SK-N-SH (cell line): ENCODE measurements around the gene NEUROD6. TPM values are rescaled to one million over a fixed set of nuclear protein-coding genes. Genes with fewer than 3 reads are reported as not detected.

ENCODE experiments used
- CTCF ChIA-PET: fragments of 300-600, 350-600 bp; formaldehyde crosslinking; extraction: SDS; loops from one replicate; lab custom pipeline; 2021; lab: Yijun Ruan, JAX
- POLR2A ChIA-PET: fragments of 350-600 bp; sonication (Branson Sonifier 250); formaldehyde crosslinking; extraction: SDS; loops from one replicate; lab custom pipeline; 2020; ENCODE audit warnings: antibody characterized with exemption, inconsistent platforms; lab: Yijun Ruan, JAX
- DNase-seq: peaks from one replicate; pipeline ENCODE4 v3.0.0; 2012
- H2AFZ ChIP-seq: fragments of 200-600 bp; sonication (generic); 2 replicates; pipeline ENCODE4 v1.8.1; 2016; ENCODE audit warnings: antibody characterized with exemption, mild to moderate bottlenecking, low read depth
- H3F3A ChIP-seq: fragments of 200-600 bp; sonication (generic); replicated peaks from 2 replicates; pipeline ENCODE3; 2016; ENCODE audit warnings: antibody characterized with exemption, mild to moderate bottlenecking; ENCODE audit not compliant: insufficient read depth
- H3K27ac ChIP-seq, 2 experiments: fragments of 200-500 bp in 1 of 2; fragments of 200-600 bp in 1 of 2; sonication (Bioruptor generic) in 1 of 2; sonication (generic), shearing (Covaris generic) in 1 of 2; 2 replicates each; pipeline versions ENCODE4 v1.5.1 to v1.6.1; 2014 to 2016; ENCODE audit warnings: low read depth in 2 of 2, inconsistent platforms in 1 of 2, low read length in 1 of 2, mild to moderate bottlenecking in 1 of 2, mixed read lengths in 1 of 2
- H3K27me3 ChIP-seq: fragments of 200-600 bp; sonication (generic), shearing (Covaris generic); 2 replicates; pipeline ENCODE4 v1.6.1; 2016; ENCODE audit warnings: mixed run types; ENCODE audit not compliant: insufficient read depth
- H3K36me3 ChIP-seq, 2 experiments: fragments of 200-500 bp in 1 of 2; fragments of 200-600 bp in 1 of 2; sonication (Bioruptor generic) in 1 of 2; sonication (generic) in 1 of 2; replicated peaks in 1 of 2; 2 replicates each; pipeline versions ENCODE3 to v1.5.1; 2014 to 2016; ENCODE audit warnings: low read length in 1 of 2, mild to moderate bottlenecking in 1 of 2; ENCODE audit not compliant: insufficient read depth in 2 of 2, control insufficient read depth in 1 of 2
- H3K4me1 ChIP-seq, 2 experiments: fragments of 200-500 bp in 1 of 2; fragments of 200-600 bp in 1 of 2; sonication (Bioruptor generic) in 1 of 2; sonication (generic), shearing (Covaris generic) in 1 of 2; 2 replicates each; pipeline versions ENCODE4 v1.5.1 to v1.6.1; 2014 to 2016; ENCODE audit warnings: low read depth in 1 of 2, low read length in 1 of 2, mixed run types in 1 of 2; ENCODE audit not compliant: insufficient read depth in 2 of 2, control insufficient read depth in 1 of 2
- H3K4me2 ChIP-seq: fragments of 200-600 bp; sonication (generic), shearing (Covaris generic); 2 replicates; pipeline ENCODE4 v1.6.1; 2017; ENCODE audit warnings: mixed run types
- H3K4me3 ChIP-seq, 2 experiments: fragments of 200-500 bp in 1 of 2; fragments of 200-600 bp in 1 of 2; sonication (Bioruptor generic) in 1 of 2; sonication (generic), shearing (Covaris generic) in 1 of 2; 2 replicates each; pipeline versions ENCODE4 v1.5.1 to v1.8.1; 2014 to 2016; ENCODE audit warnings: low read depth in 2 of 2, inconsistent platforms in 1 of 2, low read length in 1 of 2, mild to moderate bottlenecking in 1 of 2, mixed read lengths in 1 of 2, moderate library complexity in 1 of 2
- H3K79me2 ChIP-seq: fragments of 200-600 bp; sonication (generic); 2 replicates; pipeline ENCODE4 v1.8.1; 2017; ENCODE audit warnings: mild to moderate bottlenecking; ENCODE audit not compliant: insufficient read depth
- H3K9ac ChIP-seq: fragments of 200-600 bp; sonication (generic); 2 replicates; pipeline ENCODE4 v1.6.1; 2017; ENCODE audit warnings: mixed run types
- H3K9me2 ChIP-seq: fragments of 200-600 bp; sonication (generic); 2 replicates; pipeline ENCODE4 v1.6.1; 2017; ENCODE audit warnings: mixed run types
- H3K9me3 ChIP-seq: fragments of 200-600 bp; sonication (generic); 2 replicates; pipeline ENCODE4 v1.6.1; 2017; ENCODE audit warnings: mixed run types, mild to moderate bottlenecking, moderate library complexity
- H4K20me1 ChIP-seq: fragments of 200-600 bp; sonication (generic); 2 replicates; pipeline ENCODE4 v1.6.1; 2017; ENCODE audit warnings: mild to moderate bottlenecking, mixed run types; ENCODE audit not compliant: insufficient read depth
- CHD2 ChIP-seq: fragments of 150-350 bp; IDR thresholded peaks from 2 replicates; pipeline ENCODE4 v1.6.1; 2018; ENCODE audit warnings: low read length; ENCODE audit not compliant: partially characterized antibody
- ELF1 ChIP-seq: IDR thresholded peaks from 2 replicates; pipeline ENCODE4 v1.4.0; 2012
- FOSL2 ChIP-seq: IDR thresholded peaks from 2 replicates; pipeline ENCODE4 v1.4.0; 2012; ENCODE audit warnings: low read depth, mild to moderate bottlenecking, moderate library complexity, borderline replicate concordance
- FOXJ3 ChIP-seq: sonication (generic); formaldehyde crosslinking; IDR thresholded peaks from 2 replicates; pipeline ENCODE4 v1.5.1; 2020; ENCODE audit warnings: mild to moderate bottlenecking, missing genetic modification reagents
- FOXM1 ChIP-seq: IDR thresholded peaks from 2 replicates; pipeline ENCODE4 v1.4.0; 2012; ENCODE audit warnings: low read depth, mild to moderate bottlenecking
- GABPA ChIP-seq: IDR thresholded peaks from 2 replicates; pipeline ENCODE4 v1.4.0; 2012; ENCODE audit warnings: low read depth, mild to moderate bottlenecking
- GATA2 ChIP-seq: sonication (generic); formaldehyde crosslinking; IDR thresholded peaks from 2 replicates; pipeline ENCODE4 v1.5.0; 2020; ENCODE audit warnings: mild to moderate bottlenecking, missing genetic modification reagents
- JUND ChIP-seq: IDR thresholded peaks from 2 replicates; pipeline ENCODE4 v1.4.0; 2012
- MEF2A ChIP-seq: IDR thresholded peaks from 2 replicates; pipeline ENCODE4 v1.4.0; 2012; ENCODE audit warnings: low read depth, borderline replicate concordance
- MXI1 ChIP-seq: IDR thresholded peaks from 2 replicates; pipeline ENCODE4 v1.6.1; 2012; ENCODE audit warnings: mild to moderate bottlenecking, low read depth, low read length, improper control_type of control experiment
- POLR2AphosphoS5 ChIP-seq: IDR thresholded peaks from 2 replicates; pipeline ENCODE4 v1.6.1; 2012; ENCODE audit warnings: low read depth, low read length
- RCOR1 ChIP-seq: fragments of 150-350 bp; IDR thresholded peaks from 2 replicates; pipeline ENCODE4 v1.6.1; 2017; ENCODE audit warnings: antibody characterized with exemption, low read length
- SIN3A ChIP-seq: IDR thresholded peaks from 2 replicates; pipeline ENCODE4 v1.6.1; 2012; ENCODE audit warnings: low read depth, mild to moderate bottlenecking, low read length, moderate library complexity, borderline replicate concordance
- SMC3 ChIP-seq: IDR thresholded peaks from 2 replicates; pipeline ENCODE4 v1.6.1; 2012; ENCODE audit warnings: low read depth, low read length, improper control_type of control experiment
- TCF12 ChIP-seq: IDR thresholded peaks from 2 replicates; pipeline ENCODE4 v1.4.0; 2012
- WGBS: methylation state at CpG from one replicate; pipeline ENCODE4 v1.1.6; 2017; ENCODE audit warnings: low lambda C conversion rate; 5-methylcytosine and 5-hydroxymethylcytosine counted together
- polyA plus RNA-seq, 3 experiments: library from polyadenylated mRNA; depleted of rRNA; stranded (reverse); fragments of >200 nt; gene quantifications; 2 replicates each; pipeline ENCODE4 v1.2.3, GENCODE V29; 2012
- TF ChIP-seq, protein P1 (sequence below): IDR thresholded peaks from 2 replicates; pipeline ENCODE4 v1.6.1; 2012; ENCODE audit warnings: mild to moderate bottlenecking, low read depth, low read length, moderate library complexity
- TF ChIP-seq, protein P2 (sequence below): IDR thresholded peaks from 2 replicates; pipeline ENCODE4; 2012
- TF ChIP-seq, protein P3 (sequence below): IDR thresholded peaks from 2 replicates; pipeline ENCODE4 v1.4.0; 2012; ENCODE audit warnings: low read depth, borderline replicate concordance
- TF ChIP-seq, protein P4 (sequence below): fragments of 150-350 bp; IDR thresholded peaks from 2 replicates; pipeline ENCODE4 v1.6.1; 2016; ENCODE audit warnings: mild to moderate bottlenecking, low read depth, low read length
- TF ChIP-seq, protein P5 (sequence below): fragments of 150-350 bp; IDR thresholded peaks from 2 replicates; pipeline ENCODE4 v1.6.1; 2017; ENCODE audit warnings: antibody characterized with exemption, low read length, low read depth, borderline replicate concordance
- TF ChIP-seq, protein P6 (sequence below): IDR thresholded peaks from 2 replicates; pipeline ENCODE4 v1.4.0; 2012; ENCODE audit warnings: low read depth

NEUROD6 gene
- polyA plus RNA-seq, 1 of the 3 experiments (the other 2 are of a cell fraction), result not detected

DNA sequence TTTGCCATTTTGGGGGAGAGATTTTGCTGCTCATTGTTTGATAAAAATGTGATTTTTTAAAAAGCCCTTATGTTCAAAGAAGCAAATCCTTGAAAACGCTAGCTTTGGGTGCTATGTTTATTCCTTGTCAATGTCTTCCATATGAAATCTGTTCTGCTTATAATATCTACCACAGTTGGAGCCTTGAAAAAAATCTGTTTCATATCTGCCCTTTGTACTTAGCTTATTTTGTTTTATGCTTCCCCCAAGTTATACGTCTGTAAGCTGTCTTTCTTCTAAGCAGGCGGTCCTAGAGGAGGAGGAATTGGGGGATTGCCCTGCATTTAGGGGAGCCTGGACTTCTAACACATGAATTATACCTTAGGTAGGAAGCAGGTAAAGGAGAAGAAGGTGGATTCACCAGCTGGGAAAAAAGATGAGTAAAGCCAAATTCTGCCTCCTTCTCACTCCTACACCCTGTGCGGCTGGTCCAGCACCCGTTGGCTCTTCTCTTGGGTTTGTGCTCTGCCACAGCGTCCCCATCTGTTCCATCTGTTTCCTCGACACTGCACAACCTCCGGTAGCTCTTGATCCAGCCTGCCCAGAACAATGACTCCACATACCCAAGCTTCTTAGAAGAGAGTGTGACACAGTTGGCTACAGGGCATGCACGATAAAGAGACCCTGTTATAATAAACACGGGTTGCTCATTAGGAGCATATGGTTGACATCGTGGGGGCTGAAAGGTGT is 31.9 kb upstream of the NEUROD6 start:
- 28% methylated on average over 11 of the region's 11 CpGs for WGBS
- DNase-seq, result no peak
- Histone ChIP-seq H3K9me3 (no peaks in the 10 kb centered on the region), H4K20me1 (no peaks in the 10 kb centered on the region), H2AFZ (no peak overlapping the region), H3K27ac (no peak overlapping the region), H3F3A (no peaks in the 10 kb centered on the region), H3K4me2 (no peak overlapping the region), H3K79me2 (no peaks in the 10 kb centered on the region), H3K9me2 (no peaks in the 10 kb centered on the region), H3K36me3 (no peaks in the 10 kb centered on the region), H3K4me1 (no peaks in the 10 kb centered on the region; a peak in 1 of 4 replicates), H3K27me3 (peaks cover 63% of the 10 kb centered on the region), H3K4me3 (no peak overlapping the region), H3K9ac (no peak overlapping the region)
- TF ChIP-seq, protein P1, sequence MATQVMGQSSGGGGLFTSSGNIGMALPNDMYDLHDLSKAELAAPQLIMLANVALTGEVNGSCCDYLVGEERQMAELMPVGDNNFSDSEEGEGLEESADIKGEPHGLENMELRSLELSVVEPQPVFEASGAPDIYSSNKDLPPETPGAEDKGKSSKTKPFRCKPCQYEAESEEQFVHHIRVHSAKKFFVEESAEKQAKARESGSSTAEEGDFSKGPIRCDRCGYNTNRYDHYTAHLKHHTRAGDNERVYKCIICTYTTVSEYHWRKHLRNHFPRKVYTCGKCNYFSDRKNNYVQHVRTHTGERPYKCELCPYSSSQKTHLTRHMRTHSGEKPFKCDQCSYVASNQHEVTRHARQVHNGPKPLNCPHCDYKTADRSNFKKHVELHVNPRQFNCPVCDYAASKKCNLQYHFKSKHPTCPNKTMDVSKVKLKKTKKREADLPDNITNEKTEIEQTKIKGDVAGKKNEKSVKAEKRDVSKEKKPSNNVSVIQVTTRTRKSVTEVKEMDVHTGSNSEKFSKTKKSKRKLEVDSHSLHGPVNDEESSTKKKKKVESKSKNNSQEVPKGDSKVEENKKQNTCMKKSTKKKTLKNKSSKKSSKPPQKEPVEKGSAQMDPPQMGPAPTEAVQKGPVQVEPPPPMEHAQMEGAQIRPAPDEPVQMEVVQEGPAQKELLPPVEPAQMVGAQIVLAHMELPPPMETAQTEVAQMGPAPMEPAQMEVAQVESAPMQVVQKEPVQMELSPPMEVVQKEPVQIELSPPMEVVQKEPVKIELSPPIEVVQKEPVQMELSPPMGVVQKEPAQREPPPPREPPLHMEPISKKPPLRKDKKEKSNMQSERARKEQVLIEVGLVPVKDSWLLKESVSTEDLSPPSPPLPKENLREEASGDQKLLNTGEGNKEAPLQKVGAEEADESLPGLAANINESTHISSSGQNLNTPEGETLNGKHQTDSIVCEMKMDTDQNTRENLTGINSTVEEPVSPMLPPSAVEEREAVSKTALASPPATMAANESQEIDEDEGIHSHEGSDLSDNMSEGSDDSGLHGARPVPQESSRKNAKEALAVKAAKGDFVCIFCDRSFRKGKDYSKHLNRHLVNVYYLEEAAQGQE, result no peak
- TF ChIP-seq ELF1 (no peak), GATA2 (CRISPR knock-in tag) (no peak), POLR2AphosphoS5 (no peak), MXI1 (no peak), SIN3A (no peak), JUND (no peak), TCF12 (no peak)
- TF ChIP-seq, protein P2, sequence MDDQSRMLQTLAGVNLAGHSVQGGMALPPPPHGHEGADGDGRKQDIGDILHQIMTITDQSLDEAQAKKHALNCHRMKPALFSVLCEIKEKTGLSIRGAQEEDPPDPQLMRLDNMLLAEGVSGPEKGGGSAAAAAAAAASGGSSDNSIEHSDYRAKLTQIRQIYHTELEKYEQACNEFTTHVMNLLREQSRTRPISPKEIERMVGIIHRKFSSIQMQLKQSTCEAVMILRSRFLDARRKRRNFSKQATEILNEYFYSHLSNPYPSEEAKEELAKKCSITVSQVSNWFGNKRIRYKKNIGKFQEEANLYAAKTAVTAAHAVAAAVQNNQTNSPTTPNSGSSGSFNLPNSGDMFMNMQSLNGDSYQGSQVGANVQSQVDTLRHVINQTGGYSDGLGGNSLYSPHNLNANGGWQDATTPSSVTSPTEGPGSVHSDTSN, result no peak
- POLR2A ChIA-PET, result no interaction called here
- CTCF ChIA-PET, result interaction anchor here (0.7 to 2.6 kb wide), 15 partner anchors 8 to 838 kb away, joined by 3 to 17 read pairs (median 3); no protein-coding TSS in a partner anchor

DNA sequence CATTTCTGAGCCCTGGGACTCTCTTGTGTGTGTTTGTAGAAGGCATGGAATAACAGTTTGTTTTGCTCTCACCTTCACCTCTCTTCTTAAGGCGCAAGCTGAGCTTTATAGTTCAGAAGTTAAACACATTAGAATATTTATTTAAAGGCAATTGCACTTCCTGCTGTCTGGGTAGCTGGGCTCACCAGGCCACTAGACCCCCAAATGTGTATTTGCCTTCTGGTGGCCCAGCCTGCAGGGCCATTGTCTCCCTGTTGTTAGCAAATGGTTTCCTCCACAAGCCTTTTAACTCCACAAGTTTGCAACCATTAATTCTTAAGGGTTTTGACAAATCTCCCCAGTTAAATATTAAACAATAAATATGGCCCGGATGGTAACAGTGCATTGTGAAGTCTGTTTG is 31.1 kb upstream of the NEUROD6 start:
- H4K20me1 ChIP-seq, result no peaks in the 10 kb centered on the region
- no peaks in the 10 kb centered on the region; a peak in 1 of 4 replicates for H3K4me1 ChIP-seq
- DNase-seq, result no peak
- no peaks in the 10 kb centered on the region for H3K9me3 ChIP-seq
- H3K27me3 ChIP-seq, result peaks cover 61% of the 10 kb centered on the region
- WGBS, result 19% methylated on average over 2 of the region's 2 CpGs
- CTCF ChIA-PET, result interaction anchor here (0.7 to 2.6 kb wide), 2 partner anchors 179 to 237 kb away, joined by 3 to 14 read pairs; no protein-coding TSS in a partner anchor
- H3K4me3 ChIP-seq, result no peak overlapping the region
- POLR2A ChIA-PET, result no interaction called here
- no peaks in the 10 kb centered on the region for H3F3A ChIP-seq
- no peak overlapping the region for H2AFZ ChIP-seq
- H3K36me3 ChIP-seq, result no peaks in the 10 kb centered on the region
- no peak overlapping the region for H3K27ac ChIP-seq
- no peaks in the 10 kb centered on the region for H3K9me2 ChIP-seq
- H3K4me2 ChIP-seq, result no peak overlapping the region
- no peak overlapping the region for H3K9ac ChIP-seq
- H3K79me2 ChIP-seq, result no peaks in the 10 kb centered on the region
- TF ChIP-seq ELF1 (no peak), RCOR1 (no peak), GABPA (no peak), SMC3 (no peak), POLR2AphosphoS5 (no peak), CHD2 (no peak), FOXJ3 (CRISPR knock-in tag) (no peak), TCF12 (no peak), FOXM1 (no peak), MEF2A (no peak), FOSL2 (no peak), JUND (no peak), MXI1 (no peak)
- TF ChIP-seq, protein P3, sequence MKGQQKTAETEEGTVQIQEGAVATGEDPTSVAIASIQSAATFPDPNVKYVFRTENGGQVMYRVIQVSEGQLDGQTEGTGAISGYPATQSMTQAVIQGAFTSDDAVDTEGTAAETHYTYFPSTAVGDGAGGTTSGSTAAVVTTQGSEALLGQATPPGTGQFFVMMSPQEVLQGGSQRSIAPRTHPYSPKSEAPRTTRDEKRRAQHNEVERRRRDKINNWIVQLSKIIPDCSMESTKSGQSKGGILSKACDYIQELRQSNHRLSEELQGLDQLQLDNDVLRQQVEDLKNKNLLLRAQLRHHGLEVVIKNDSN, result no peak
- TF ChIP-seq, protein P4, sequence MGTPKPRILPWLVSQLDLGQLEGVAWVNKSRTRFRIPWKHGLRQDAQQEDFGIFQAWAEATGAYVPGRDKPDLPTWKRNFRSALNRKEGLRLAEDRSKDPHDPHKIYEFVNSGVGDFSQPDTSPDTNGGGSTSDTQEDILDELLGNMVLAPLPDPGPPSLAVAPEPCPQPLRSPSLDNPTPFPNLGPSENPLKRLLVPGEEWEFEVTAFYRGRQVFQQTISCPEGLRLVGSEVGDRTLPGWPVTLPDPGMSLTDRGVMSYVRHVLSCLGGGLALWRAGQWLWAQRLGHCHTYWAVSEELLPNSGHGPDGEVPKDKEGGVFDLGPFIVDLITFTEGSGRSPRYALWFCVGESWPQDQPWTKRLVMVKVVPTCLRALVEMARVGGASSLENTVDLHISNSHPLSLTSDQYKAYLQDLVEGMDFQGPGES, result no peak
- TF ChIP-seq, protein P5, sequence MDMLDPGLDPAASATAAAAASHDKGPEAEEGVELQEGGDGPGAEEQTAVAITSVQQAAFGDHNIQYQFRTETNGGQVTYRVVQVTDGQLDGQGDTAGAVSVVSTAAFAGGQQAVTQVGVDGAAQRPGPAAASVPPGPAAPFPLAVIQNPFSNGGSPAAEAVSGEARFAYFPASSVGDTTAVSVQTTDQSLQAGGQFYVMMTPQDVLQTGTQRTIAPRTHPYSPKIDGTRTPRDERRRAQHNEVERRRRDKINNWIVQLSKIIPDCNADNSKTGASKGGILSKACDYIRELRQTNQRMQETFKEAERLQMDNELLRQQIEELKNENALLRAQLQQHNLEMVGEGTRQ, result no peak
- TF ChIP-seq, protein P6, sequence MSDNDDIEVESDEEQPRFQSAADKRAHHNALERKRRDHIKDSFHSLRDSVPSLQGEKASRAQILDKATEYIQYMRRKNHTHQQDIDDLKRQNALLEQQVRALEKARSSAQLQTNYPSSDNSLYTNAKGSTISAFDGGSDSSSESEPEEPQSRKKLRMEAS, result no peak
